ENCODE results near the gene KCTD1.

KCTD1 gene

GRCh38 chr18:26536032-26536431 is 12.3 kb downstream of the KCTD1 start:
- Histone ChIP-seq H3K4me3 (replicated peaks; ENCODE audit: insufficient read depth, low read length) (no peak overlapping the region), H3K27me3 (ENCODE audit: insufficient read depth, poor library complexity, severe bottlenecking) (no peaks in the 10 kb centered on the region), H3K27ac (replicated peaks) (no peak overlapping the region)
- TF ChIP-seq SPI1 (IDR thresholded peaks at IDR 0.05; ENCODE audit: borderline replicate concordance, low read depth): no peak
- TF ChIP-seq POLR2AphosphoS5 (IDR thresholded peaks at IDR 0.05; ENCODE audit: low read depth): no peak
- TF ChIP-seq, protein P1, sequence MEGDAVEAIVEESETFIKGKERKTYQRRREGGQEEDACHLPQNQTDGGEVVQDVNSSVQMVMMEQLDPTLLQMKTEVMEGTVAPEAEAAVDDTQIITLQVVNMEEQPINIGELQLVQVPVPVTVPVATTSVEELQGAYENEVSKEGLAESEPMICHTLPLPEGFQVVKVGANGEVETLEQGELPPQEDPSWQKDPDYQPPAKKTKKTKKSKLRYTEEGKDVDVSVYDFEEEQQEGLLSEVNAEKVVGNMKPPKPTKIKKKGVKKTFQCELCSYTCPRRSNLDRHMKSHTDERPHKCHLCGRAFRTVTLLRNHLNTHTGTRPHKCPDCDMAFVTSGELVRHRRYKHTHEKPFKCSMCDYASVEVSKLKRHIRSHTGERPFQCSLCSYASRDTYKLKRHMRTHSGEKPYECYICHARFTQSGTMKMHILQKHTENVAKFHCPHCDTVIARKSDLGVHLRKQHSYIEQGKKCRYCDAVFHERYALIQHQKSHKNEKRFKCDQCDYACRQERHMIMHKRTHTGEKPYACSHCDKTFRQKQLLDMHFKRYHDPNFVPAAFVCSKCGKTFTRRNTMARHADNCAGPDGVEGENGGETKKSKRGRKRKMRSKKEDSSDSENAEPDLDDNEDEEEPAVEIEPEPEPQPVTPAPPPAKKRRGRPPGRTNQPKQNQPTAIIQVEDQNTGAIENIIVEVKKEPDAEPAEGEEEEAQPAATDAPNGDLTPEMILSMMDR (IDR thresholded peaks at IDR 0.05; ENCODE audit: insufficient read depth, low read length): no peak
- TF ChIP-seq GABPA (IDR thresholded peaks at IDR 0.05; ENCODE audit: low read depth): no peak
- TF ChIP-seq, protein P2, sequence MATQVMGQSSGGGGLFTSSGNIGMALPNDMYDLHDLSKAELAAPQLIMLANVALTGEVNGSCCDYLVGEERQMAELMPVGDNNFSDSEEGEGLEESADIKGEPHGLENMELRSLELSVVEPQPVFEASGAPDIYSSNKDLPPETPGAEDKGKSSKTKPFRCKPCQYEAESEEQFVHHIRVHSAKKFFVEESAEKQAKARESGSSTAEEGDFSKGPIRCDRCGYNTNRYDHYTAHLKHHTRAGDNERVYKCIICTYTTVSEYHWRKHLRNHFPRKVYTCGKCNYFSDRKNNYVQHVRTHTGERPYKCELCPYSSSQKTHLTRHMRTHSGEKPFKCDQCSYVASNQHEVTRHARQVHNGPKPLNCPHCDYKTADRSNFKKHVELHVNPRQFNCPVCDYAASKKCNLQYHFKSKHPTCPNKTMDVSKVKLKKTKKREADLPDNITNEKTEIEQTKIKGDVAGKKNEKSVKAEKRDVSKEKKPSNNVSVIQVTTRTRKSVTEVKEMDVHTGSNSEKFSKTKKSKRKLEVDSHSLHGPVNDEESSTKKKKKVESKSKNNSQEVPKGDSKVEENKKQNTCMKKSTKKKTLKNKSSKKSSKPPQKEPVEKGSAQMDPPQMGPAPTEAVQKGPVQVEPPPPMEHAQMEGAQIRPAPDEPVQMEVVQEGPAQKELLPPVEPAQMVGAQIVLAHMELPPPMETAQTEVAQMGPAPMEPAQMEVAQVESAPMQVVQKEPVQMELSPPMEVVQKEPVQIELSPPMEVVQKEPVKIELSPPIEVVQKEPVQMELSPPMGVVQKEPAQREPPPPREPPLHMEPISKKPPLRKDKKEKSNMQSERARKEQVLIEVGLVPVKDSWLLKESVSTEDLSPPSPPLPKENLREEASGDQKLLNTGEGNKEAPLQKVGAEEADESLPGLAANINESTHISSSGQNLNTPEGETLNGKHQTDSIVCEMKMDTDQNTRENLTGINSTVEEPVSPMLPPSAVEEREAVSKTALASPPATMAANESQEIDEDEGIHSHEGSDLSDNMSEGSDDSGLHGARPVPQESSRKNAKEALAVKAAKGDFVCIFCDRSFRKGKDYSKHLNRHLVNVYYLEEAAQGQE (IDR thresholded peaks at IDR 0.05; ENCODE audit: insufficient replicate concordance, low read depth): no peak
- DNase-seq (ENCODE audit: low read depth in 1 of 2, low spot score in 1 of 2): no peak

GRCh38 chr18:26535630-26536029 is 12.7 kb downstream of the KCTD1 start:
- no peak overlapping the region for H3K4me3 ChIP-seq (replicated peaks; ENCODE audit: insufficient read depth, low read length)
- H3K27ac ChIP-seq (replicated peaks): no peak overlapping the region
- no peak for DNase-seq (ENCODE audit: low read depth in 1 of 2, low spot score in 1 of 2)
- H3K27me3 ChIP-seq (ENCODE audit: insufficient read depth, poor library complexity, severe bottlenecking): no peaks in the 10 kb centered on the region
- TF ChIP-seq SPI1 (IDR thresholded peaks at IDR 0.05; ENCODE audit: borderline replicate concordance, low read depth) (no peak), POLR2AphosphoS5 (IDR thresholded peaks at IDR 0.05; ENCODE audit: low read depth) (no peak), GABPA (IDR thresholded peaks at IDR 0.05; ENCODE audit: low read depth) (no peak)
- TF ChIP-seq, protein P2 (IDR thresholded peaks at IDR 0.05; ENCODE audit: insufficient replicate concordance, low read depth): no peak
- TF ChIP-seq, protein P1 (IDR thresholded peaks at IDR 0.05; ENCODE audit: insufficient read depth, low read length): no peak

GRCh38 chr18:26532367-26533340 is 15.7 kb downstream of the KCTD1 start:
- no peak for DNase-seq (ENCODE audit: low read depth in 1 of 2, low spot score in 1 of 2)
- no peak overlapping the region for H3K4me3 ChIP-seq (replicated peaks; ENCODE audit: insufficient read depth, low read length)
- no peak overlapping the region for H3K27ac ChIP-seq (replicated peaks)
- TF ChIP-seq, protein P2 (IDR thresholded peaks at IDR 0.05; ENCODE audit: insufficient replicate concordance, low read depth): no peak
- H3K27me3 ChIP-seq (ENCODE audit: insufficient read depth, poor library complexity, severe bottlenecking): no peaks in the 10 kb centered on the region
